SK-N-SH (cell line): ENCODE results near the gene TRIM7.

Source experiments
- EZH2phosphoT487 ChIP-seq: fragments of 200-600 bp; sonication (generic); IDR thresholded peaks from 2 replicates; pipeline ENCODE4 v1.6.1; 2017; ENCODE audit warnings: low read depth, mixed run types, mild to moderate bottlenecking, antibody characterized with exemption, moderate library complexity, borderline replicate concordance
- JUND ChIP-seq: IDR thresholded peaks from 2 replicates; pipeline ENCODE4 v1.4.0; 2012
- RCOR1 ChIP-seq: fragments of 150-350 bp; IDR thresholded peaks from 2 replicates; pipeline ENCODE4 v1.6.1; 2017; ENCODE audit warnings: antibody characterized with exemption, low read length
- TF ChIP-seq, protein P1 (sequence below): fragments of 200-600 bp; sonication (generic); IDR thresholded peaks from 2 replicates; pipeline ENCODE4 v1.6.1; 2017; ENCODE audit warnings: antibody characterized with exemption, mild to moderate bottlenecking, moderate library complexity
- TF ChIP-seq, protein P2 (sequence below): fragments of 150-350 bp; IDR thresholded peaks from 2 replicates; pipeline ENCODE4 v1.6.1; 2017; ENCODE audit warnings: antibody characterized with exemption, low read length, low read depth, borderline replicate concordance

DNA sequence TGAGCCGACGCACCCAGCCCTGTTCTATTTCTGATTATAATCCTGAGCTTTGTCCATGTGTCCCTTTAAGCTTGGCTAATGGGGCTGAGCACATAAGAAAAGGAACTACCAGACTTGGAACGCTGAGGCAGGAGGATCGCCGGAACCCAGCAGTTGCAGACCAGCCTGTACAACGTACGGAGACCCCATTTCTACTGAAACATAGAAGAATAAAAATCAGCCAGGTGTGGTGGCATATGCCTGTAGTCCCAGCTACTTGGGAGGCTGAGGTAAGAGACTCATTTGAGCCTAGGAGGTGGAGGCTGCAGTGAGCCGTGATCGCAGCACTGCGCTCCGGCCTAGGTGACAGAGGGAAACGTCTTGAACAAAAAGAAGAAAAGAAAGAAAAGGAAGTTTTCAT, 22.3 kb downstream of the TRIM7 start:
- TF ChIP-seq EZH2phosphoT487 (no peak), JUND (no peak), RCOR1 (no peak)
- TF ChIP-seq, protein P1, sequence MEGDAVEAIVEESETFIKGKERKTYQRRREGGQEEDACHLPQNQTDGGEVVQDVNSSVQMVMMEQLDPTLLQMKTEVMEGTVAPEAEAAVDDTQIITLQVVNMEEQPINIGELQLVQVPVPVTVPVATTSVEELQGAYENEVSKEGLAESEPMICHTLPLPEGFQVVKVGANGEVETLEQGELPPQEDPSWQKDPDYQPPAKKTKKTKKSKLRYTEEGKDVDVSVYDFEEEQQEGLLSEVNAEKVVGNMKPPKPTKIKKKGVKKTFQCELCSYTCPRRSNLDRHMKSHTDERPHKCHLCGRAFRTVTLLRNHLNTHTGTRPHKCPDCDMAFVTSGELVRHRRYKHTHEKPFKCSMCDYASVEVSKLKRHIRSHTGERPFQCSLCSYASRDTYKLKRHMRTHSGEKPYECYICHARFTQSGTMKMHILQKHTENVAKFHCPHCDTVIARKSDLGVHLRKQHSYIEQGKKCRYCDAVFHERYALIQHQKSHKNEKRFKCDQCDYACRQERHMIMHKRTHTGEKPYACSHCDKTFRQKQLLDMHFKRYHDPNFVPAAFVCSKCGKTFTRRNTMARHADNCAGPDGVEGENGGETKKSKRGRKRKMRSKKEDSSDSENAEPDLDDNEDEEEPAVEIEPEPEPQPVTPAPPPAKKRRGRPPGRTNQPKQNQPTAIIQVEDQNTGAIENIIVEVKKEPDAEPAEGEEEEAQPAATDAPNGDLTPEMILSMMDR: no peak
- TF ChIP-seq, protein P2, sequence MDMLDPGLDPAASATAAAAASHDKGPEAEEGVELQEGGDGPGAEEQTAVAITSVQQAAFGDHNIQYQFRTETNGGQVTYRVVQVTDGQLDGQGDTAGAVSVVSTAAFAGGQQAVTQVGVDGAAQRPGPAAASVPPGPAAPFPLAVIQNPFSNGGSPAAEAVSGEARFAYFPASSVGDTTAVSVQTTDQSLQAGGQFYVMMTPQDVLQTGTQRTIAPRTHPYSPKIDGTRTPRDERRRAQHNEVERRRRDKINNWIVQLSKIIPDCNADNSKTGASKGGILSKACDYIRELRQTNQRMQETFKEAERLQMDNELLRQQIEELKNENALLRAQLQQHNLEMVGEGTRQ: no peak
